GM18870 (cell line): ENCODE results near the gene PHF2.
"Not testable (repeated sequence)": the region's sequence is repeated elsewhere in the genome, so short reads cannot be mapped to it uniquely, and the experiment has no call there.

ENCODE experiments used
- ATAC-seq: cut with Tn5 transposase; IDR thresholded peaks from one replicate; pipeline ENCODE4 v1.9.1; 2021; ENCODE audit warnings: moderate library complexity; ENCODE audit not compliant: unreplicated experiment

The PHF2 gene

GRCh38 chr9:93663877-93664548 lies 87.6 kb downstream of the PHF2 start:
- ATAC-seq, result no peak

GRCh38 chr9:93664549-93665120 lies 88.3 kb downstream of the PHF2 start:
- ATAC-seq, result no peak

- no peak for ATAC-seq
These were observed 88.8 kb downstream of the PHF2 start for GRCh38 chr9:93665128-93665636.

GRCh38 chr9:93665637-93666438 lies 89.5 kb downstream of the PHF2 start:
- ATAC-seq, result no peak

GRCh38 chr9:93666439-93666784 lies 90.0 kb downstream of the PHF2 start:
- not testable (repeated sequence) for ATAC-seq

GRCh38 chr9:93667006-93667405 lies 90.6 kb downstream of the PHF2 start:
- ATAC-seq, result no peak

- ATAC-seq, result no peak
These were observed 91.2 kb downstream of the PHF2 start for GRCh38 chr9:93667627-93668026.

- no peak for ATAC-seq
These were observed 92.0 kb downstream of the PHF2 start for GRCh38 chr9:93668261-93668871.

GRCh38 chr9:93669116-93669957 lies 93.0 kb downstream of the PHF2 start:
- ATAC-seq, result no peak

- ATAC-seq, result no peak
These were observed 93.5 kb downstream of the PHF2 start for GRCh38 chr9:93669958-93670207.

- ATAC-seq, result no peak
These were observed 94.0 kb downstream of the PHF2 start for GRCh38 chr9:93670208-93671019.

GRCh38 chr9:93671020-93671338 lies 94.6 kb downstream of the PHF2 start:
- ATAC-seq, result no peak

GRCh38 chr9:93672330-93673020 lies 96.1 kb downstream of the PHF2 start:
- not testable (repeated sequence) for ATAC-seq

GRCh38 chr9:93673021-93673838 lies 96.8 kb downstream of the PHF2 start:
- ATAC-seq, result no peak

GRCh38 chr9:93673839-93674334 lies 97.5 kb downstream of the PHF2 start:
- ATAC-seq, result no peak

- no peak for ATAC-seq
These were observed 98.4 kb downstream of the PHF2 start for GRCh38 chr9:93674580-93675335.

GRCh38 chr9:93675336-93676150 lies 99.2 kb downstream of the PHF2 start:
- no peak for ATAC-seq
